ENCODE measurements around the gene ANO8. TPM values are rescaled to one million over a fixed set of nuclear protein-coding genes. Genes with fewer than 3 reads are reported as not detected.
"Not testable (repeated sequence)": the region's sequence is repeated elsewhere in the genome, so short reads cannot be mapped to it uniquely, and the experiment has no call there.

The ANO8 gene
- total RNA-seq, 4 donors from 2014 or later: 6.7 to 73.0 (median 10.3) TPM

- WGBS, 2 donors (ENCODE audit: low coverage in 1 of 2): 92 to 93% methylated on average over 6 of the region's 6 CpGs
- Histone ChIP-seq H3K36me3 (no peaks in the 10 kb centered on the region), H3K27ac (no peak overlapping the region), H3K4me1 (peaks cover under 1 to 9% (median 5%) of the 10 kb centered on the region in 4 donors), H3K27me3 (no peaks in the 10 kb centered on the region), H3K4me3 (no peak overlapping the region), H3K9me3 (no peaks in the 10 kb centered on the region)
- no peak for DNase-seq
- no peak for TF ChIP-seq POLR2AphosphoS5 (IDR thresholded peaks at IDR 0.05)
- TF ChIP-seq CTCF (IDR thresholded peaks at IDR 0.05): no peak
- no peak for TF ChIP-seq EP300 (IDR thresholded peaks at IDR 0.05; ENCODE audit: low read depth)
- no peak for TF ChIP-seq POLR2A (IDR thresholded peaks at IDR 0.05)
- intact Hi-C loops (cut with DNase I; ENCODE audit: low total_unique reads) (no loop called here), in situ Hi-C loops (cut with MboI; ENCODE audit: low pct_ligation_motif_present in 1 of 4, low pct_unique_long_range_greater_than_20kb in 1 of 4, low sequenced_read_pairs in 3 of 4) (loop anchor here in 2 of 4 donors (25.0 kb wide), 2 partner anchors 235 to 535 kb away; no protein-coding TSS in a partner anchor)
These were observed 37.7 kb downstream of the ANO8 start for GRCh38 chr19:17296976-17297375.

- TF ChIP-seq CTCF (IDR thresholded peaks at IDR 0.05): no peak
- Histone ChIP-seq H3K36me3 (no peaks in the 10 kb centered on the region), H3K4me1 (peaks cover 0 to 10% (median 6%) of the 10 kb centered on the region in 4 donors), H3K27ac (no peak overlapping the region), H3K4me3 (no peak overlapping the region), H3K9me3 (no peaks in the 10 kb centered on the region), H3K27me3 (no peaks in the 10 kb centered on the region)
- in situ Hi-C loops (cut with MboI; ENCODE audit: low pct_ligation_motif_present in 1 of 4, low pct_unique_long_range_greater_than_20kb in 1 of 4, low sequenced_read_pairs in 3 of 4) (loop anchor here in 2 of 4 donors (25.0 kb wide), 2 partner anchors 234 to 534 kb away; no protein-coding TSS in a partner anchor), intact Hi-C loops (cut with DNase I; ENCODE audit: low total_unique reads) (no loop called here)
- 49 to 100% methylated on average over 1 to 4 of the region's 4 CpGs for WGBS, 2 donors (ENCODE audit: low coverage in 1 of 2)
- no peak for DNase-seq
These were observed 38.4 kb downstream of the ANO8 start for GRCh38 chr19:17296273-17296672.

- intact Hi-C loops (cut with DNase I; ENCODE audit: low total_unique reads); H3K36me3 ChIP-seq; H3K27me3 ChIP-seq; H3K4me3 ChIP-seq; H3K9me3 ChIP-seq; DNase-seq; H3K27ac ChIP-seq; H3K4me1 ChIP-seq: not testable (repeated sequence)
- in situ Hi-C loops (cut with MboI; ENCODE audit: low pct_ligation_motif_present in 1 of 4, low pct_unique_long_range_greater_than_20kb in 1 of 4, low sequenced_read_pairs in 3 of 4): loop anchor here in 2 of 4 donors (25.0 kb wide), 2 partner anchors 233 to 533 kb away; no protein-coding TSS in a partner anchor
- 80 to 93% methylated on average over 2 to 6 of the region's 6 CpGs for WGBS, 2 donors (ENCODE audit: low coverage in 1 of 2)
These were observed 39.1 kb downstream of the ANO8 start for GRCh38 chr19:17295551-17295950.

GRCh38 chr19:17294051-17294891, 40.4 kb downstream of the ANO8 start:
- H3K27ac ChIP-seq: no peak overlapping the region
- H3K9me3 ChIP-seq: no peaks in the 10 kb centered on the region
- H3K36me3 ChIP-seq: no peaks in the 10 kb centered on the region
- no peak for TF ChIP-seq POLR2A (IDR thresholded peaks at IDR 0.05)
- no peak for TF ChIP-seq POLR2AphosphoS5 (IDR thresholded peaks at IDR 0.05)
- TF ChIP-seq CTCF (IDR thresholded peaks at IDR 0.05): no peak
- no peak for TF ChIP-seq EP300 (IDR thresholded peaks at IDR 0.05; ENCODE audit: low read depth)
- no peaks in the 10 kb centered on the region for H3K27me3 ChIP-seq
- DNase-seq: peak; percentile 56
- in situ Hi-C loops (cut with MboI; ENCODE audit: low pct_ligation_motif_present in 1 of 4, low pct_unique_long_range_greater_than_20kb in 1 of 4, low sequenced_read_pairs in 3 of 4): loop anchor here in 2 of 4 donors (25.0 kb wide), 2 partner anchors 232 to 532 kb away; no protein-coding TSS in a partner anchor
- H3K4me1 ChIP-seq: peaks cover 0 to 14% (median 8%) of the 10 kb centered on the region in 4 donors
- intact Hi-C loops (cut with DNase I; ENCODE audit: low total_unique reads): no loop called here
- H3K4me3 ChIP-seq: no peak overlapping the region
- WGBS, 2 donors (ENCODE audit: low coverage in 1 of 2): 77% methylated on average over 47 of the region's 48 CpGs; no CpG with 5 or more reads in 1 of the 2 donors

All from transverse colon (tissue), 4 donors.